ENCODE results near the gene PARD3B.

Gene PARD3B

GRCh38 chr2:205141381-205141780 lies 596.1 kb downstream of the PARD3B start:
- Histone ChIP-seq H3K9me3 (ENCODE audit: severe bottlenecking) (no peaks in the 10 kb centered on the region), H3K4me1 (ENCODE audit: insufficient read depth, poor library complexity, severe bottlenecking) (no peaks in the 10 kb centered on the region), H3K36me3 (ENCODE audit: low read depth) (no peaks in the 10 kb centered on the region), H3K27me3 (ENCODE audit: insufficient read depth, poor library complexity, severe bottlenecking) (no peaks in the 10 kb centered on the region), H3K27ac (ENCODE audit: poor library complexity, severe bottlenecking) (no peak overlapping the region), H3K4me3 (ENCODE audit: severe bottlenecking) (no peak overlapping the region)
- no peak for DNase-seq (ENCODE audit: low spot score)
- no peak for ATAC-seq (ENCODE audit: low read depth)
- TF ChIP-seq, protein P1, sequence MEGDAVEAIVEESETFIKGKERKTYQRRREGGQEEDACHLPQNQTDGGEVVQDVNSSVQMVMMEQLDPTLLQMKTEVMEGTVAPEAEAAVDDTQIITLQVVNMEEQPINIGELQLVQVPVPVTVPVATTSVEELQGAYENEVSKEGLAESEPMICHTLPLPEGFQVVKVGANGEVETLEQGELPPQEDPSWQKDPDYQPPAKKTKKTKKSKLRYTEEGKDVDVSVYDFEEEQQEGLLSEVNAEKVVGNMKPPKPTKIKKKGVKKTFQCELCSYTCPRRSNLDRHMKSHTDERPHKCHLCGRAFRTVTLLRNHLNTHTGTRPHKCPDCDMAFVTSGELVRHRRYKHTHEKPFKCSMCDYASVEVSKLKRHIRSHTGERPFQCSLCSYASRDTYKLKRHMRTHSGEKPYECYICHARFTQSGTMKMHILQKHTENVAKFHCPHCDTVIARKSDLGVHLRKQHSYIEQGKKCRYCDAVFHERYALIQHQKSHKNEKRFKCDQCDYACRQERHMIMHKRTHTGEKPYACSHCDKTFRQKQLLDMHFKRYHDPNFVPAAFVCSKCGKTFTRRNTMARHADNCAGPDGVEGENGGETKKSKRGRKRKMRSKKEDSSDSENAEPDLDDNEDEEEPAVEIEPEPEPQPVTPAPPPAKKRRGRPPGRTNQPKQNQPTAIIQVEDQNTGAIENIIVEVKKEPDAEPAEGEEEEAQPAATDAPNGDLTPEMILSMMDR (IDR thresholded peaks at IDR 0.05; ENCODE audit: poor library complexity, severe bottlenecking): no peak

GRCh38 chr2:205145888-205146287 lies 600.6 kb downstream of the PARD3B start:
- ATAC-seq (ENCODE audit: low read depth) (no peak), DNase-seq (ENCODE audit: low spot score) (no peak)
- H3K27me3 ChIP-seq (ENCODE audit: insufficient read depth, poor library complexity, severe bottlenecking): no peaks in the 10 kb centered on the region
- no peaks in the 10 kb centered on the region for H3K36me3 ChIP-seq (ENCODE audit: low read depth)
- TF ChIP-seq, protein P1 (IDR thresholded peaks at IDR 0.05; ENCODE audit: poor library complexity, severe bottlenecking): no peak
- no peaks in the 10 kb centered on the region for H3K9me3 ChIP-seq (ENCODE audit: severe bottlenecking)
- no peak overlapping the region for H3K27ac ChIP-seq (ENCODE audit: poor library complexity, severe bottlenecking)
- no peak overlapping the region for H3K4me3 ChIP-seq (ENCODE audit: severe bottlenecking)
- H3K4me1 ChIP-seq (ENCODE audit: insufficient read depth, poor library complexity, severe bottlenecking): no peaks in the 10 kb centered on the region

DNA sequence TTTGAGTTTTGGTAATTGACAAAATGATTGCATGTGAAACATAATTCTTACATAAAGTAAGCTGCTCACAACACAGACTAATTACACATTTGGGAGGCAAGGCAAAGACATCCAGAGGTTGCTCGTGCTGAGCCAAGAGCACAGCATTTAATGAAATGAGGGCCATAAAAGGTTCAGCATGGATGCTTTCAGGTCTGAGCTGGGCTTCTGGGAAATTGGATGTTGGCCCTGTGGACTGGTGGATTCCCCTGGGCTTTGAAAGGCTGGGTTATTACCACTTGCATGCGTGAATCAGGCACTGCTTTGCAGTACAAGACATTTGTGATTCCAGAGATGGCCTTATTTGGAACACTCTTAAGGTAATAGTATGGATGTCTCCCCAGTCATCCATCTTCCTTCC lies 603.5 kb downstream of the PARD3B start:
- H3K4me1 ChIP-seq (ENCODE audit: insufficient read depth, poor library complexity, severe bottlenecking): no peaks in the 10 kb centered on the region
- DNase-seq (ENCODE audit: low spot score) (no peak), ATAC-seq (ENCODE audit: low read depth) (no peak)

DNA sequence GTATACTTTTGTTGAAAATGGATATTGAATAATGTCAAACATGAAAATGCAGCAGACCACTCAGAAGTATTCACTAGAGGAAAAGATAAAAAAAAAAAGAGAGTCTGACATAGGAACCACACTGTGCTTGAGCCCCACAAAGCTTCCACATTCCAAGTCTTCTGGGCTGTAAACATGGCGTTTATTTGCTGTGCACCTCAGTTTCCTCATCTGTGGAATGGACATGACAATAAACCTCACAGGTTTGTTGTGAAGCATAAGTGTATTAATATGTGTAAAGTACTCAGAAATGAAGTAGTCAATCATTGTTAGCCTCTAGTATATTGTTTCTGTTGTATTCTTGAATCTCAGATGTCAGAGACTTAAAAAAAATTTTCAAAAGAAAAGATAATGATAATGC lies 611.2 kb downstream of the PARD3B start:
- no peaks in the 10 kb centered on the region for H3K27me3 ChIP-seq (ENCODE audit: insufficient read depth, poor library complexity, severe bottlenecking)
- H3K4me1 ChIP-seq (ENCODE audit: insufficient read depth, poor library complexity, severe bottlenecking): no peaks in the 10 kb centered on the region
- no peaks in the 10 kb centered on the region for H3K9me3 ChIP-seq (ENCODE audit: severe bottlenecking)
- TF ChIP-seq, protein P1 (IDR thresholded peaks at IDR 0.05; ENCODE audit: poor library complexity, severe bottlenecking): no peak
- H3K36me3 ChIP-seq (ENCODE audit: low read depth): no peaks in the 10 kb centered on the region
- DNase-seq (ENCODE audit: low spot score): no peak
- ATAC-seq (ENCODE audit: low read depth): no peak
- no peak overlapping the region for H3K27ac ChIP-seq (ENCODE audit: poor library complexity, severe bottlenecking)
- H3K4me3 ChIP-seq (ENCODE audit: severe bottlenecking): no peak overlapping the region

More for the DNA sequence above, 603.5 kb downstream of the PARD3B start:
- Histone ChIP-seq H3K4me3 (ENCODE audit: severe bottlenecking) (no peak overlapping the region), H3K9me3 (ENCODE audit: severe bottlenecking) (no peaks in the 10 kb centered on the region), H3K27ac (ENCODE audit: poor library complexity, severe bottlenecking) (no peak overlapping the region), H3K36me3 (ENCODE audit: low read depth) (no peaks in the 10 kb centered on the region), H3K27me3 (ENCODE audit: insufficient read depth, poor library complexity, severe bottlenecking) (no peaks in the 10 kb centered on the region)
- TF ChIP-seq, protein P1 (IDR thresholded peaks at IDR 0.05; ENCODE audit: poor library complexity, severe bottlenecking): no peak

DNA sequence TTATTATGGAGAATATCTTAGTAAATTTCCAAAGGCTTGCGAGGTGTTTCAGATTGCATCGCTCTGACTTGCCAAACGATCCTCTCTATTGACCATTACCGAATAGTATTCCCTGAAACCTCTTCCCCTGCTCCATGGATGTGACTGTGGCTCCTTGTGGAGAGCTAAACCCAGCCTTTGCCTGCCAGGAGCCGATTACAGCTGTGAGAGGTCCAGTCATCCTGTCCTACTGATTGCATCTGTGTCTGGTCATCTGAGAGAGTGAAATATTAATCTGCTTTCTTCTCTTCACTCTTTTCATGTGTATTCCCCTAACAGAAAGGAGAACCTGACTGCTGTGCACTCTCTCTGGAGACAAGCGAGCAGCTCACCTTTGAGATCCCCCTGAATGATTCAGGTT lies 613.1 kb downstream of the PARD3B start:
- Histone ChIP-seq H3K36me3 (ENCODE audit: low read depth) (no peaks in the 10 kb centered on the region), H3K9me3 (ENCODE audit: severe bottlenecking) (no peaks in the 10 kb centered on the region), H3K4me3 (ENCODE audit: severe bottlenecking) (no peak overlapping the region), H3K27me3 (ENCODE audit: insufficient read depth, poor library complexity, severe bottlenecking) (no peaks in the 10 kb centered on the region), H3K4me1 (ENCODE audit: insufficient read depth, poor library complexity, severe bottlenecking) (no peaks in the 10 kb centered on the region), H3K27ac (ENCODE audit: poor library complexity, severe bottlenecking) (no peak overlapping the region)
- ATAC-seq (ENCODE audit: low read depth): no peak
- DNase-seq (ENCODE audit: low spot score): no peak
- TF ChIP-seq, protein P1 (IDR thresholded peaks at IDR 0.05; ENCODE audit: poor library complexity, severe bottlenecking): no peak
